GM19328 (cell line): ENCODE measurements around the gene MCOLN1.

ENCODE experiments used
- ATAC-seq: cut with Tn5 transposase; IDR thresholded peaks from one replicate; pipeline ENCODE4 v1.9.1; 2021; ENCODE audit warnings: mild to moderate bottlenecking, moderate library complexity; ENCODE audit not compliant: unreplicated experiment

Gene MCOLN1

DNA sequence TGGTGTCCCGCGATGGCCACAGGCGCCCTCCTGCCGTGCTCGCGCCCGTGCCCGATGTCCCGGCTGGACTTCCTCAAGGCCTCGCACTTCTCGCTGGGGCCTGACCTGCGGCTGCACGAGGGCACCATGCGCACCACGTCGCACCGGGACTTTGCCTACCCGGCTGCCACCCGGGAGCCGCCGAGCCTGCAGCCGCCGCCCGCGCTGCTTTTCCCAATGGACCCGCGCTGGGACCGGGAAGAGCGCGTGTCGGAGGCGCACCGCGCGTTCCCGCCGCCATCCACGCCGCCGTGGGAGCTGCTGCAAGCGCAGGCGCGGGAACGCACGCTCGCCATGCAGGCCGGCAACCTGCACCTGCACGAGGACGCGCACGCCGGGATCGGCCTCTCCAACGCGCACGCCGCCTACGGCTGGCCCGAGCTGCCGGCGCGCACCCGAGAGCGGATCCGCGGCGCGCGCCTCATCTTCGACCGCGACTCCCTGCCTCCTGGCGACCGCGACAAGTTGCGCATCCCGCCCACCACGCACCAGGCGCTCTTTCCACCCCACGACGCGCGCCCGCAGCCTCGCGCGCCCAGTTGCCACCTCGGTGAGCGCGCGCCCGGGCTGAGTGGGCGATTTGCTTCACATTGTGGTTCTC lies 21.5 kb upstream of the MCOLN1 start:
- no peak for ATAC-seq

DNA sequence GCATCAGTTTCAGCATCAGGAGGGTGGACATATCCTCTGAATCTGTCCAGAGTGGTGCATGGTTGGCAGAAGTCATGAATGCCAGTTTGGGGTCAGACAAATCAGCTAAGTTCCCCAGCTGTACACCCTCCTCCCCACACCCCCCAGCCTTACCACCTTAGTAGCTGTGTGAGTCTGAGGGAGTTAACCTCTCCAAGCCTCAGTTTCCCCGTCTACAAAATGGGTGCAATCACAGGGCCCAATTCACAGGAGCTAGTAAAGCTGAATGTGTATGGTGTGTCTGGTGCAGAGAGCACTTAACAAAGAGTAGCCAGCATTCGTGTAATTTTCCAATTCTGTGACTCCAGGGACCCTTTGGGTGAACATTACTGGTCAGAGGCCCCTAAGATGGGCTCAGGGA lies 19.9 kb upstream of the MCOLN1 start:
- no peak for ATAC-seq

DNA sequence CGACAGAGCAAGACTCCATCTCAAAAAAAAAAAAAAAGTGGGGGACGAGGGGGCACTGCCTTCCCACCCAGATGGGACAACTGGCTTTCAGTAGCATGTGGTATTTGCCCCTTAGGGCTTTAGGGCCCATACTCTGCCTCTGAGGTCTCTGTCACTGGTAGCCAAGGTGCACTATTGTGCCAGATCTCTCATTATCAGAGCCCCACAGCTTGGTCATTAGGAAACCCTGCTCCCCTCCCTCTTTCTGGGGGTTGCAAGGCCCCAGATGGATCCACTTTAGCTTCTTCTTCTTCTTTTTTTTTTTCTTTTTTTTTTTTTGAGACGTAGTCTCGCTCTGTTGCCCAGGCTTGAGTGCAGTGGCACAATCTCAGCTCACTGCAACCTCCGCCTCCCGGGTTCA lies 17.7 kb upstream of the MCOLN1 start:
- no peak for ATAC-seq

DNA sequence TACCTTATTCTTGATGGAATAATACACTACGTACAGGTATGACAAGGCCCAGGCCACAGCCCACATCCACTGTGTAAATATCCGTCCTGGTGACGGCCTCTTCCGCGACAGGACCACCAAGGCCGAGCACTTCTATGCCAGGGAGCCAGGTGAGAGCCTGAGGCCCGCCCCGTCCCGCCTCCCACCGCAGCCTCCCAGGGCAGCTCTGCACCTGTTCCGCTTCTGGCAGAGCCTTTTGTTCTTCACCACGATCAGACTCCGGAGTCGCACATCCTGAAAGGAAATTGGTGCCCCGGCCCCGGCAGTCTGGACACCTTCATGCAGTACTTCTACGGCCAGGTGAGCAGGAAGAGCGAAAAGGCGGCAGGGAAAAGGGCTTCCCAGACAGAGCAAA lies 17.1 kb upstream of the MCOLN1 start:
- no peak for ATAC-seq

DNA sequence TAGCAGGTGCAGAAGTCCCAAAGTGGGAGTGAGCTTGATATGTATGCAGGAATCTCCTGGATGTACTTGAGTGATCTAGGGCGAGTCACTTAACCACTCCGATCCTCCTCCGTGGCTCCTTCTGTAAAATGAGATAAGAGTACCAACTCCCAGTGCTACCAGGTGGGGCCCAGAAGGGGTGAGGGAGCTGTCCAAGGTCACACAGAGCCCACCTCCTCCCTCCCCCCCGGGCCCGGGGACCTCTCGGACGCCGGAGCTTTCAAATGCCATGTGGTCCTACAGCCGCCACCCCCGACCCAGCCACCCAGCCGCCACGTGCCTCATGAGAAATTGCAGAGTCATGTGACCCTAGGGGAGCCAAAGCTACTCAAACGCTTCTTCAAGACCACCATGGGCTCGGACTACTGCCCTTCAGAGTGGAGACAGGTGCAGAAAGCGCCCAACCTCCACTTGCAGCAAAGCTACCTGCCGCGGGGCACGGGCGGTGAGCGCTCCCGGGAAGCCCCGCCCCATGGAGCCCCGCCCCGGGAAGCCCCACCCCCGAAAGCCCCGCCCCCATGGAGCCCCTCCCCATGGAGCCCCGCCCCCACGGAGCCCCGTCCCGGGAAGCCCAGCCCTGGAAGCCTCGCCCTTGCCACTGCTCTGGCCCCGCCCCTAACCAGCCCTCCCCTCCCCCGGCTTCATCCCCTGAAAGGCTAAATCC lies 16.6 kb upstream of the MCOLN1 start:
- no peak for ATAC-seq

DNA sequence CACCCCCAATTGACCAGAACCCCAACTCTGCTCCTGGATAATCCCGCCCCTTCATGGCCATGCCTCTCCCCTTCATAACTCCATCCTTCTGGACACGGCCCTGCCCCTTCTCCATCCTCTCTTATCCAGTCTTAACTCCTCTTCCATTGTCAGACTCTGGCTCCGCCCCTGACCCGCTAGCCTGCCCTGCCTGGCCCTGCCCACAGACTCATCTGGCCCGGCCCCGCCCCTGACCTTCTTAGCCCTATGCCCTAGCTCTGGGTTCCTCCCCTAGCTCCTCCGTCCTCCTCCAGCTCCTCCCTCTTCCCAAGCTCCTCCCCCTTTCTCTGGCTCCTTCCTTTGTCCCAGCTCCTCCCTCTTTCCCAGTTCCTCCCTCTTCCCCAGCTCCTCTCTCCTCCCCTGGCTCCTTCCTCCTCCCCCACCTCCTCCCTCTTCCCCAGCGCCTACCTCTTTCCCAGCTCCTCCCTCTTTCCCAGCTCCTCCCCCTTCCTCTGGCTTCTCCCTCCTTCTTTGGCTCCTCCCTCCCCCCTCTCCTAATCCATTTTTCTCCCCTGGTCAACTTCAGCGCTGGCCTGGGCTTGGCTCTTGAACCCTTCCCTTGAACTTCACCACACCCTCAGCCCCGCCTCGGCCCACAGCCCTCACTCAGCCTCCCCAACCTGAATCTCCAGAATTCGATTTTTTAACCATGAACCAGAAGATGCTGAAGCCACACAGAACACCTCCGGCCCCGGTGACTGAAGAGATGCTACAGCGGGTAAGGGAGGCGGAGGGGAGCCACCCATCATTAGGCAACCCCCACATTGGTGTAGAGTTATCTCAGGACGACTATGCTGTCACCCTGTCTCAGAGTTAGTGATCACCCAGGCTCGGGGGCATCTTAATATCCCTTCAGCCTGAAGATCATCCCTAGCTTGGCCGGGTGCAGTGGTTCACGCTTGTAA lies 15.8 kb upstream of the MCOLN1 start:
- ATAC-seq = no peak

DNA sequence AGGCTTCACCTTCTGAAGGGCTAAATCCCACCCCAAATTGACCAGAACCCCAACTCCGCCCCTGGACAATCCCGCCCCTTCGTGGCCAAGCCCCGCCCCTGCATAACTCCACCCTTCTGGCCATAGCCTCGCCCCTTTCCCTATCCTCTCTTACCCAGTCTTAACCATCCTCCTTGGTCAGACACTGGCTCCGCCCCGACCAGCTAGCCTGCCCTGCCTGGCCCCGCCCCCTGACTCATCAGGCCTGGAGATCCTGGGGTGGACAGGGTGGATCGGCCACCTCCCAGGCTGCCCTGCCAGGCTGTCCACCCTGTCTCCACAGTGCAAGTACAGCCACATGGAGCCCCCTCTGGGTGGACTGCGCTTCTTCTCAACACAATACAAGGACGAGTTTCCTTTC lies 14.5 kb upstream of the MCOLN1 start:
- ATAC-seq = no peak

DNA sequence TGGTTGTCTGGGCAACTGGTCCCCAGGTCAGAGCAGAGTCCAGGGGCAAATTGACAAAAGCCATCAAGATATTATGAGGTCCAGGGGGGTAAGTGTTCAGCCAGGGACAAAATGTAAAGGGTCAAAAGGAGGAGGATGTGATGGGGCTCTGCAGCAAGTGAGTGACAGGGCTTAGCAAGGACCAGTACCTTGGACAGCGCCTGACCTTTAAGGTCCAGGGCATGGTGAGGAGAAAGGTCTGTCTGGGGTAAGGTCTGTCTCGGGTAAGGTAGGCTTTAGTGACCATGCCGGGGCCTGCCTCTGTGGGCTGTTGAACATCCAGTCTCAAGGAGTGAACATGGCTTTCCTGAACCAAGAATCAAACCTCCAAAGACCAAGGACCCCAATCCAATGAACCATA lies 12.8 kb upstream of the MCOLN1 start:
- ATAC-seq = no peak

DNA sequence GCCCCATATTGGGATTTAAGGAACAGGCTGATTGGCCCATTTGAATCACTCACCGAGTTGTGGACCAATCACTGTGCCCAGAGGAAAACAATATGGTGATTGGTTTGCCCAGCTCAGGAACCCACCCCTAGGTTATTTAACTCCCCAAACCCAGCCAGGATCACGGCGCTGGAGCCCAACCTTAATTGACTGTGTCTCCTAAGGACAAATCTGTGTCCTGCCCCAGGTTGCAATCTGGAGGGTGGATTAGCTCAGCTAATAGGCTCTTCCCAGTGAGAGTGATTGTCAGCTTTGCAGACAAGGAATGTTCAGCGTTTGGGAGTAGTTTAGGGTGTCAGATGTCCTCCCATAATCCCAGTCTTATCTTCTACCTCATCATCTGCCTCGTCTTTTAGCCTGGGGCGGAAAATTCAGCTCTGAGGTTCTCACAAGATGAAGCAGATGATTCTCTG lies 10.0 kb upstream of the MCOLN1 start:
- ATAC-seq = no peak

DNA sequence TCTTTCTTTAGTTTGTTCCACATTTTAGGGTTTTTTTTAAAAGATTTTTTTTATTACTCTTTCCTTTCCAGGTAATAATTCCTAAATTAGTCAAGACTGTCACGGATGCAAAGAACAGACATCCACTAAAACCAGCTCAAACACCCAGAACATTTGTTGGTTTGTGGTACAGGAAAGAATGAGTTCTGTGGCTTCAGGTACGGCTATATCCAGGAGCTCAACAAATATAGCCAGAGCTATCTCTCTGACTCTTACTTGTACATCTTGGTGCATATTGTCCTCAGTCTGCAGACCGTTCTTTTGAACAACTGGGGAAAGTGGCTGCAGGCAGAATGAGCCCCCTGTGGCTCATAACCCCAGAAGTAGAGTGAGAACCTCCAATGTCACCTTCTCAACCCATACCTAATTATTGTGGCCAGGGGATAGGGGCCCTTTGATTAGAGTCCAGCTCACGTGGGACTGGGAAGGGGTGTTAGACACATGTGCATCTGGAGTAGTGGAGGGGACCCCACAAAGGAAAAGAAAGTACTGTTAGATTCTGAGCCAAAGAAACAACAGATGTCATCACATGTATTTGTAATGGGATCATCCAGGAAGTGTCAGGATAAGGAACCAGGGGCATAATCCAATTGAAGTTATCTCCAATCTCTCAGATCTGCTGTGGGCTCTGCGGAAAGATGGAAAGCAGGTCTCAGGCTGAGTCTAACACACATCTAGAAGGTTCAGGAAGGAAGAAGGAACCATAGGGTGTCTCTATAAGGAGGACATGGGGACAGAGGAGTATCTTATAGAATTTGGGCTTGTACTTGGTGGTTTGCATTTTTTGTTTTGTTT lies 8.4 kb upstream of the MCOLN1 start:
- ATAC-seq = no peak

DNA sequence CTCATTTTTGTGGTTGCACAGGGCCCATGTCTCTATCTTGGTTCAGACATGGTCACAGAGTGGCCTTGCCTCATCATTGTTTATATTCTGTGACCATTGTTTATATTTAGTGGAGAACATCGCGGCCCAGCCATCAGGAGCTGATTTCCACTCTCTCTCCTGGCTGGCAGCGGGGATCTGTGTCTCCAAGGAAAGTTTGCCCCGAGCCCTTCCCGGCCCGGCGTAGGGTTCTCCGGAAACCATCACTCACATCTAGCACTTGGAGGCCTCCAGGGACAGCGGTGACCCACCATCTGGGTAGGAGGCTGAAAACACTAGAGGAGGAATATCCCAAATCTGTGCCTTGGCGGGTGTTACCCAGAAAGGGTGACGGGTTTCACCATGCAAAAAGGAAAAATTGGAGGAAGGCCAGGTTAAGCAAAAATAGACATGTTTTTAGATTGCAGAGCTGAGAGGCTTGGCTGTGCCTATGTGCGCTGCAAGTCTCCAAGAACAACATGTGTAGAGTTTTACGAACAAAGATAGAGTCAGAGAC lies 7.2 kb upstream of the MCOLN1 start:
- no peak for ATAC-seq

DNA sequence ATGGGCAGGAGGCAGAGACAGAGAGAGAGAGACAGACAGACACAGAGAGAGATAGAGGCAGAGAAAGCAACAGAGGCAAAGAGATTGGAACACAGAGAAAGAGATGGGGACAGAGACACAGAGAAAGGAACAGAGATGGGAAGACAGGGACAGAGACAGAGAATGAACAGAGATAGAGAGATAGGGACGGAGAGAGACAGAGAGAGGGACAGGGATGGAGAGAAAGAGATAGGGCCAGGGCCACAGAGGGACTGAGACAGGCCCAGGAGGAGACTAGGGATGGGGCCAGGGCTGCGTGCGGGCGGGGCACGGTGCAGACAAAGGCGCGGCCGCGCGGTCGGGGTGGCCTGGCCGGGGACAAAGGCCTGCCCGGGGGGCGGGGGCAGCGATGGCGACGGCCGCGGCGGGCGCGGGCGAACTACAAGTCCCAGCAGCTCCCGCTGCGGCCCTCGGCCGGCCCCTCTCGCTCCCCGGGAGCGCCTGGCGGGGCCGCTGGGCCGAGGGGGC lies 6.7 kb upstream of the MCOLN1 start, which contains the start of gene ZNF358:
ZNF358 (plus strand) TSS at position 459 of the 507 bp plus-strand sequence. CDS start 3,140 bp downstream, outside the sequence.
- no peak for ATAC-seq

DNA sequence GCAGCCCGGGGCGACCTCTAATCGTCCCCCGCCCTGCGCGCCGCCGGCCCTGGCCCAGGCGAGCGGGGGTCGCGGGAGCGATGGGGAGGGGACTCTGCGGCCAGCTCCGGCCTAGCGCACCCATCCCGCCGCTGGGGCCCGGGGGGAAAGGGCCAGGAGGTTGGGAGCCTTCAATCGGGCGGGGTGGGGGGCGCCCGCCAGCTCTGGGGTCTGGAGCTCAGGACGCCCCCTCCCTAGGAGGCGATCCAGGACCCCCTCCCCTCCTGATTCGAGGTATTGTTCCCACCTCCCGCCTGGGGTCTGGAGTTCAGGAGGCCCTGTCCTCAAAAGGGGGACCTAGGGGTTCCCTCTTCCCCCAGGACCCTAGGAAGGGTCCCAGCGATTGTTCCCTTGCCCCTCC lies 6.1 kb upstream of the MCOLN1 start:
- no peak for ATAC-seq

DNA sequence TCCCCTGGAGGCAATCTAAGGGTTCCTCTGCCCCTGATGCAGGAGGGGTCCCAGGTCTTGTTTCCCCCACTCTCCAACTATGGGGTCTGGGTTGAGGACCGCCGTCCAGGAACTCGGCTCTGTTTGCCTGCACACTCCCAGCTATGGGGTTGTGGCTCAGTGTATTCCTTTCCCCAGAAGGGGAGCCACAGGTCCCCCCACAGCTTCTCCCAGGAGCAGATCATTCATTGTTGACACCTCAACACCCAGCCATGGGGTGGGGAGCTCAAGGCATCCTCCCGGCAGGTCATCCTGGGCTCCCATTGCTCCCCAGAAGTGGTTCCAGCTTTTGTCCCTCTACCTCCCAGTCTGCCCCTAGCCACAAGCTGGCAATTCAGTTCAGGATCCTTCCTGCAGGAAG lies 5.5 kb upstream of the MCOLN1 start:
- no peak for ATAC-seq

DNA sequence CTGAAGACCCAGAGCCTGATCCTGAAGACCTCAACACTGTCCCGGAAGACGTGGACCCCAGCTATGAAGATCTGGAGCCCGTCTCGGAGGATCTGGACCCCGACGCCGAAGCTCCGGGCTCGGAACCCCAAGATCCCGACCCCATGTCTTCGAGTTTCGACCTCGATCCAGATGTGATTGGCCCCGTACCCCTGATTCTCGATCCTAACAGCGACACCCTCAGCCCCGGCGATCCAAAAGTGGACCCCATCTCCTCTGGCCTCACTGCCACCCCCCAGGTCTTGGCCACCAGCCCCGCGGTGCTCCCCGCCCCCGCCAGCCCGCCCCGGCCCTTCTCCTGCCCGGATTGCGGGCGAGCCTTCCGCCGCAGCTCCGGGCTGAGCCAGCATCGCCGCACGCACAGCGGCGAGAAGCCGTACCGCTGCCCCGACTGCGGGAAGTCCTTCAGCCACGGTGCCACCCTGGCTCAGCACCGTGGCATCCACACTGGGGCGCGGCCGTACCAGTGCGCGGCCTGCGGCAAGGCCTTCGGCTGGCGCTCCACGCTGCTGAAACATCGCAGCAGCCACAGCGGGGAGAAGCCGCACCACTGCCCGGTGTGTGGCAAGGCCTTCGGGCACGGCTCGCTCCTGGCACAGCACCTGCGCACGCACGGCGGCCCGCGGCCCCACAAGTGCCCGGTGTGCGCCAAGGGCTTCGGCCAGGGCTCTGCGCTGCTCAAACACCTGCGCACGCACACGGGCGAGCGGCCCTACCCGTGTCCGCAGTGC lies 2.9 kb upstream of the MCOLN1 start:
- ATAC-seq = no peak

DNA sequence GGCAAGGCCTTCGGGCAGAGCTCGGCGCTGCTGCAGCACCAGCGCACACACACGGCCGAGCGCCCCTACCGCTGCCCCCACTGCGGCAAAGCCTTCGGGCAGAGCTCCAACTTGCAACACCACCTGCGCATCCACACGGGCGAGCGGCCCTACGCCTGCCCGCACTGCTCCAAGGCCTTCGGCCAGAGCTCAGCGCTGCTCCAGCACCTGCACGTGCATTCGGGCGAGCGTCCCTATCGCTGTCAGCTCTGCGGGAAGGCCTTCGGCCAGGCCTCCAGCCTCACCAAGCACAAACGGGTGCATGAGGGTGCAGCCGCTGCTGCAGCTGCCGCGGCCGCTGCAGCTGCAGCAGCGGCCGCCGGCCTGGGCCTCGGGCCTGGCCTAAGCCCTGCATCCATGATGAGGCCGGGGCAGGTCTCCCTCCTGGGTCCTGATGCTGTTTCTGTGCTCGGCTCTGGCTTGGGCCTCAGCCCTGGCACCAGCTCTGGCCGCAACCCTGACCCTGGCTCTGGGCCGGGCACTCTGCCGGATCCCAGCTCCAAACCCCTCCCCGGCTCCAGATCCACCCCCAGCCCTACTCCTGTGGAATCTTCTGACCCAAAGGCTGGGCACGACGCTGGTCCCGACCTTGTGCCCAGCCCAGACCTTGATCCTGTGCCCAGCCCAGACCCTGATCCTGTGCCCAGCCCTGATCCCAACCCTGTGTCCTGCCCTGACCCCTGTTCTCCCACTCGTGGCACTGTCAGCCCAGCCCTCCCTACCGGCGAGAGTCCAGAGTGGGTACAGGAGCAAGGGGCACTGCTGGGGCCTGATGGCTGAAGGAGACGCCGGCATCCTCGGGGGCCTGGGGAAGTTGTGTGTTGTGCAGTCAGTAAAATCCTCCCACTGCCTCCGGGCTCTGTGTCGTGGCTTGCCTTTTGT lies 2.0 kb upstream of the MCOLN1 start:
- no peak for ATAC-seq

DNA sequence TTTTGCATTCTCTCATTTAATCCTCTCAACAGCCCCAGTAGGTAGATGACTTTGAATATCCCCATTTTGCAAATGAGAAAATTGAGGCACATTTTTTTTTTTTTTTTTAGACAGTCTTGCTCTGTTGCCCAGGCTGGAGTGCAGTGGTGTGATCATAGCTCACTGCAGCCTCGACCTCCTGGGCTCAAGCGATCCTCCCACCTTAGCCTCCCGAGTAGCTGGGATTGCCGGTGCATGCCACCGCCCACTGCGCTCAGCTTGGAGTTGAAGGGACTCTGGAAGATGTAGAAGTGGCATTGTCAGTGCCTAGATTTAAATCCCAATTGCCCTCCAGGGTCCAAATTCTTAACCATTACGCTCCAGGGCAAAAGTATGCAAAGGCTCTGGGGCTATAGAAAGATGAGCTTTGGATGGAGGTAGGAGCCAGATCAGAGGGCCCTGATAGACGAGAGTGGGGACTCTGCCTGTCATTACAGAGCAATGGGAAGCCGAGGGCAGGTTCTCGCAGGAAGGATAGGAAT lies 813 bp upstream of the MCOLN1 start:
- ATAC-seq = no peak
